Common myeloid progenitor, CD34-positive (primary cell): ENCODE measurements around the gene MSLN.

Experiments
- CTCF ChIA-PET: fragments of 350-600 bp; sonication (Branson Sonifier 250); formaldehyde crosslinking; loops from one replicate; lab custom pipeline; 2021; ENCODE audit warnings: antibody characterized with exemption; lab: Charles Lee
- POLR2A ChIA-PET: fragments of 350-600 bp; sonication (Branson Sonifier 250); formaldehyde crosslinking; loops from one replicate; lab custom pipeline; 2021; ENCODE audit warnings: antibody characterized with exemption; lab: Charles Lee
- DNase-seq, 3 donors: peaks; one replicate each; pipeline versions ENCODE4 v3.0.0 to v3.0.0-alpha.2; 2013
- H3K27ac ChIP-seq, 2 experiments: 1 replicate in 1 of 2; 2 replicates in 1 of 2; pipeline ENCODE4 v1.7.0; 2013; ENCODE audit warnings: inconsistent platforms in 2 of 2, low read length in 2 of 2, mild to moderate bottlenecking in 2 of 2, low read depth in 1 of 2, moderate library complexity in 1 of 2; ENCODE audit not compliant: severe bottlenecking in 2 of 2, insufficient read depth in 1 of 2, poor library complexity in 1 of 2
- H3K27me3 ChIP-seq, 5 experiments: replicated peaks in 2 of 5; 1 replicate in 3 of 5; 2 replicates in 2 of 5; pipeline versions ENCODE4 v1.6.1 to v1.7.0; 2013; ENCODE audit warnings: low read length in 4 of 5, mild to moderate bottlenecking in 2 of 5, moderate library complexity in 2 of 5, inconsistent platforms in 1 of 5; ENCODE audit not compliant: insufficient read depth in 5 of 5, control insufficient read depth in 4 of 5
- H3K36me3 ChIP-seq, 4 experiments: 1 replicate in 2 of 4; 2 replicates in 2 of 4; pipeline versions ENCODE4 v1.6.1 to v1.7.0; 2013; ENCODE audit warnings: low read length in 3 of 4, control low read depth in 1 of 4, mild to moderate bottlenecking in 1 of 4; ENCODE audit not compliant: control insufficient read depth in 4 of 4, insufficient read depth in 4 of 4
- H3K4me1 ChIP-seq, 4 experiments: 1 replicate in 3 of 4; 2 replicates in 1 of 4; pipeline versions ENCODE4 v1.6.1 to v1.7.1; 2013; ENCODE audit warnings: low read length in 3 of 4, mild to moderate bottlenecking in 3 of 4, control low read depth in 1 of 4, inconsistent platforms in 1 of 4, moderate library complexity in 1 of 4; ENCODE audit not compliant: control insufficient read depth in 4 of 4, insufficient read depth in 4 of 4; ENCODE audit errors: control extremely low read depth in 1 of 4
- H3K4me3 ChIP-seq, 7 experiments: 1 replicate in 4 of 7; 2 replicates in 3 of 7; pipeline versions ENCODE4 v1.5.1 to v1.7.0; 2013; ENCODE audit warnings: mild to moderate bottlenecking in 7 of 7, low read length in 6 of 7, moderate library complexity in 6 of 7, inconsistent platforms in 2 of 7, low read depth in 2 of 7, control low read depth in 1 of 7; ENCODE audit not compliant: insufficient read depth in 4 of 7, control insufficient read depth in 1 of 7; ENCODE audit errors: extremely low read depth in 1 of 7
- H3K9me3 ChIP-seq, 5 experiments: 1 replicate in 4 of 5; 2 replicates in 1 of 5; pipeline versions ENCODE4 v1.6.1 to v1.7.1; 2013; ENCODE audit warnings: low read length in 4 of 5, mild to moderate bottlenecking in 2 of 5, inconsistent platforms in 1 of 5, low read depth in 1 of 5, moderate library complexity in 1 of 5; ENCODE audit not compliant: control insufficient read depth in 4 of 5, insufficient read depth in 2 of 5; ENCODE audit errors: control extremely low read depth in 1 of 5
- WGBS: methylation state at CpG from one replicate; pipeline ENCODE4 v1.1.5; 2013; ENCODE audit not compliant: insufficient coverage; 5-methylcytosine and 5-hydroxymethylcytosine counted together

Gene MSLN

DNA sequence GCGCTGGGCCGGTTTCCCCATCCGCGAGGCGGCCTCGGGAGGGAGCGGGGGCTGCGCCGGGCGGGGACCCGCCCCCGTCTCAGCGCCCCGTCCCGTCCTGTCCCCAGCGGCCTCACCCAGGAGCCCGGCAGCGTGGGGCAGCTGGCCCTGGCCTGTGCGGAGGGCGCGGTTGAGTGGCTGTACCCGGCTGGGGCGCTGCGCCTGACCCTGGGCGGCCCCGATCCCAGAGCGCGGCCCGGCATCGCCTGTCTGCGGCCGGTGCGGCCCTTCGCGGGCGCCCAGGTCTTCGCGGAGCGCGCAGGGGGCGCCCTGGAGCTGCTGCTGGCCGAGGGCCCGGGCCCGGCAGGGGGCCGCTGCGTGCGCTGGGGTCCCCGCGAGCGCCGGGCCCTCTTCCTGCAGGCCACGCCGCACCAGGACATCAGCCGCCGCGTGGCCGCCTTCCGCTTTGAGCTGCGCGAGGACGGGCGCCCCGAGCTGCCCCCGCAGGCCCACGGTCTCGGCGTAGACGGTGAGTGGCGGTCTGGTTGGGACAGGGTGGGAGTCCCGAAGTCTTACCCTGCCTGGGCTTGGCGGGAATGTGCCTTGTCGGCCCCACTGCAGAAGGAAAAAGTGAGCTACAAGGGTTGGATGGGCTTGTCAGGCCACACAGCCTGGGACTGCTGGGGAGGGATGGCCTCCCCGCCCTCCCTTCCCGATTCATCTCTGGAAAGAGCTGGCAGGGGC lies 44.9 kb upstream of the MSLN start:
- WGBS, result under 1% methylated on average over 66 of the region's 74 CpGs
- CTCF ChIA-PET, result interaction anchor here (0.7 to 3.4 kb wide), 9 partner anchors 11 to 72 kb away, joined by 3 to 17 read pairs (median 5); partner anchors contain the start of genes CCDC78, CHTF18, CIAO3 and RPUSD1

GRCh38 chr16:716200-716568 lies 44.4 kb upstream of the MSLN start:
- ChIA-PET CTCF (interaction anchor here (0.7 to 3.4 kb wide), 8 partner anchors 10 to 72 kb away, joined by 3 to 17 read pairs (median 6); partner anchors contain the start of genes CCDC78, CHTF18, CIAO3 and RPUSD1), POLR2A (interaction anchor here (1.3 kb wide), 1 partner anchor 10 kb away, joined by 4 read pairs; the partner anchor contains the start of gene CCDC78)
- 42% methylated on average over 7 of the region's 12 CpGs for WGBS
- Histone ChIP-seq H3K27me3 (peaks cover 0 to 43% (median 7%) of the 10 kb centered on the region in 5 experiments), H3K27ac (no peak overlapping the region), H3K4me3 (no peak overlapping the region), H3K9me3 (no peaks in the 10 kb centered on the region), H3K36me3 (no peaks in the 10 kb centered on the region), H3K4me1 (peaks cover 0 to 48% (median 44%) of the 10 kb centered on the region in 4 experiments)
- no peak for DNase-seq

More for the DNA sequence above, 44.9 kb upstream of the MSLN start:
- Histone ChIP-seq H3K9me3 (no peaks in the 10 kb centered on the region), H3K4me3 (peak overlapping the region in 6 of 7 experiments; percentile 19 to 66 (median 60)), H3K27me3 (peaks cover 0 to 48% (median 7%) of the 10 kb centered on the region in 5 experiments), H3K4me1 (peaks cover 0 to 43% (median 39%) of the 10 kb centered on the region in 4 experiments), H3K36me3 (no peaks in the 10 kb centered on the region), H3K27ac (no peak overlapping the region)
- POLR2A ChIA-PET, result interaction anchor here (0.8 to 1.3 kb wide), 2 partner anchors 10 to 152 kb away, joined by 3 to 4 read pairs; partner anchors contain the start of gene CCDC78
- DNase-seq, result peak in 1 of 3 donors; percentile 31

- H3K4me3 ChIP-seq, result no peak overlapping the region
- CTCF ChIA-PET, result interaction anchor here (1.0 to 3.4 kb wide), 9 partner anchors 9 to 71 kb away, joined by 3 to 17 read pairs (median 5); partner anchors contain the start of genes CCDC78, CHTF18, CIAO3 and RPUSD1
- POLR2A ChIA-PET, result interaction anchor here (1.3 kb wide), 1 partner anchor 9 kb away, joined by 4 read pairs; the partner anchor contains the start of gene CCDC78
- WGBS, result 95% methylated on average over 22 of the region's 29 CpGs
- H3K27ac ChIP-seq, result no peak overlapping the region
- no peaks in the 10 kb centered on the region for H3K36me3 ChIP-seq
- H3K9me3 ChIP-seq, result no peaks in the 10 kb centered on the region
- H3K27me3 ChIP-seq, result peaks cover 0 to 42% (median 7%) of the 10 kb centered on the region in 5 experiments
- no peak for DNase-seq
- peaks cover 0 to 54% (median 50%) of the 10 kb centered on the region in 4 experiments for H3K4me1 ChIP-seq
Measured at GRCh38 chr16:716768-717325, 43.7 kb upstream of the MSLN start.

- WGBS, result 85% methylated on average over 27 of the region's 32 CpGs
- no peak for DNase-seq
- no peak overlapping the region for H3K27ac ChIP-seq
- no peak overlapping the region for H3K4me3 ChIP-seq
- peaks cover 0 to 59% (median 51%) of the 10 kb centered on the region in 4 experiments for H3K4me1 ChIP-seq
- ChIA-PET POLR2A (no interaction called here), CTCF (interaction anchor here (1.0 to 3.4 kb wide), 6 partner anchors 8 to 67 kb away, joined by 3 to 17 read pairs (median 4); partner anchors contain the start of genes CCDC78 and CIAO3)
- peaks cover 0 to 3% (median 0%) of the 10 kb centered on the region in 4 experiments for H3K36me3 ChIP-seq
- H3K27me3 ChIP-seq, result peaks cover 0 to 39% (median 6%) of the 10 kb centered on the region in 5 experiments
- no peaks in the 10 kb centered on the region for H3K9me3 ChIP-seq
Measured at GRCh38 chr16:717450-718245, 42.9 kb upstream of the MSLN start.

GRCh38 chr16:718389-718788 lies 42.1 kb upstream of the MSLN start:
- H3K4me1 ChIP-seq, result peaks cover 0 to 59% (median 51%) of the 10 kb centered on the region in 4 experiments
- WGBS, result 93% methylated on average over 9 of the region's 9 CpGs
- H3K4me3 ChIP-seq, result no peak overlapping the region
- H3K9me3 ChIP-seq, result no peaks in the 10 kb centered on the region
- H3K27ac ChIP-seq, result no peak overlapping the region
- ChIA-PET CTCF (interaction anchor here (1.8 to 3.4 kb wide), 2 partner anchors 26 to 30 kb away, joined by 5 to 15 read pairs; no protein-coding TSS in a partner anchor), POLR2A (no interaction called here)
- H3K27me3 ChIP-seq, result peaks cover 0 to 37% (median 6%) of the 10 kb centered on the region in 5 experiments
- DNase-seq, result no peak
- H3K36me3 ChIP-seq, result peaks cover 0 to 6% (median 0%) of the 10 kb centered on the region in 4 experiments

- Histone ChIP-seq H3K27ac (no peak overlapping the region), H3K36me3 (peaks cover 0 to 6% (median 0%) of the 10 kb centered on the region in 4 experiments), H3K9me3 (no peaks in the 10 kb centered on the region), H3K4me3 (no peak overlapping the region), H3K4me1 (peaks cover 0 to 59% (median 50%) of the 10 kb centered on the region in 4 experiments), H3K27me3 (peaks cover 0 to 32% (median 6%) of the 10 kb centered on the region in 5 experiments)
- no peak for DNase-seq
- ChIA-PET POLR2A (interaction anchor here (0.6 kb wide), 1 partner anchor 321 kb away, joined by 5 read pairs; no protein-coding TSS in a partner anchor), CTCF (interaction anchor here (0.9 to 4.3 kb wide), 7 partner anchors 8 to 69 kb away, joined by 3 to 23 read pairs (median 4); partner anchors contain the start of genes CHTF18 and RPUSD1)
- WGBS, result 92% methylated on average over 6 of the region's 6 CpGs
Measured at GRCh38 chr16:718922-719321, 41.6 kb upstream of the MSLN start.
